ENCODE data around the gene MST1.

Gene MST1

DNA sequence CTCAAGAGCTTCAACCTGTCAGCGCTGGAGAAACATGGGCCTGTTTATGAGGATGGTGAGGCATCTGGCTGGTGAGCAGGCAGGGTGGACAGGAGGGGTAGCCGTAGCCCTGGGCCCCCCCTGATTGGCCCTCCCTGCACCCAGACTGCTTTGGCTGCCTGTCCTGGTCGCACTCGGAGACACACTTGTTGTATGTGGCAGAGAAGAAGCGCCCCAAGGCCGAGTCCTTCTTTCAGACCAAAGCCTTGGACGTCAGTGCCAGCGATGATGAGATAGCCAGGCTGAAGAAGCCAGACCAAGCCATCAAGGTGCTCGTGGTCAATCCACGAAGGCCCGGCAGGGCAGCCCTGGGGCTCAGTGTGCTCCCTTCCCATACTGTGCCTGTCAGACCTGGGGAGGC lies 13.4 kb downstream of the MST1 start:
- H3K4me3 ChIP-seq (ENCODE audit: low read depth, low read length): no peak overlapping the region
- TF ChIP-seq, protein P1, sequence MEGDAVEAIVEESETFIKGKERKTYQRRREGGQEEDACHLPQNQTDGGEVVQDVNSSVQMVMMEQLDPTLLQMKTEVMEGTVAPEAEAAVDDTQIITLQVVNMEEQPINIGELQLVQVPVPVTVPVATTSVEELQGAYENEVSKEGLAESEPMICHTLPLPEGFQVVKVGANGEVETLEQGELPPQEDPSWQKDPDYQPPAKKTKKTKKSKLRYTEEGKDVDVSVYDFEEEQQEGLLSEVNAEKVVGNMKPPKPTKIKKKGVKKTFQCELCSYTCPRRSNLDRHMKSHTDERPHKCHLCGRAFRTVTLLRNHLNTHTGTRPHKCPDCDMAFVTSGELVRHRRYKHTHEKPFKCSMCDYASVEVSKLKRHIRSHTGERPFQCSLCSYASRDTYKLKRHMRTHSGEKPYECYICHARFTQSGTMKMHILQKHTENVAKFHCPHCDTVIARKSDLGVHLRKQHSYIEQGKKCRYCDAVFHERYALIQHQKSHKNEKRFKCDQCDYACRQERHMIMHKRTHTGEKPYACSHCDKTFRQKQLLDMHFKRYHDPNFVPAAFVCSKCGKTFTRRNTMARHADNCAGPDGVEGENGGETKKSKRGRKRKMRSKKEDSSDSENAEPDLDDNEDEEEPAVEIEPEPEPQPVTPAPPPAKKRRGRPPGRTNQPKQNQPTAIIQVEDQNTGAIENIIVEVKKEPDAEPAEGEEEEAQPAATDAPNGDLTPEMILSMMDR (IDR thresholded peaks at IDR 0.05; ENCODE audit: insufficient read depth, low read length, missing control alignments): no peak
- POLR2A ChIA-PET: no interaction called here
- DNase-seq (ENCODE audit: low read depth, low spot score): no peak
- CTCF ChIA-PET: interaction anchor here (1.4 to 1.5 kb wide), 2 partner anchors 137 to 139 kb away, joined by 3 to 10 read pairs; no protein-coding TSS in a partner anchor

DNA sequence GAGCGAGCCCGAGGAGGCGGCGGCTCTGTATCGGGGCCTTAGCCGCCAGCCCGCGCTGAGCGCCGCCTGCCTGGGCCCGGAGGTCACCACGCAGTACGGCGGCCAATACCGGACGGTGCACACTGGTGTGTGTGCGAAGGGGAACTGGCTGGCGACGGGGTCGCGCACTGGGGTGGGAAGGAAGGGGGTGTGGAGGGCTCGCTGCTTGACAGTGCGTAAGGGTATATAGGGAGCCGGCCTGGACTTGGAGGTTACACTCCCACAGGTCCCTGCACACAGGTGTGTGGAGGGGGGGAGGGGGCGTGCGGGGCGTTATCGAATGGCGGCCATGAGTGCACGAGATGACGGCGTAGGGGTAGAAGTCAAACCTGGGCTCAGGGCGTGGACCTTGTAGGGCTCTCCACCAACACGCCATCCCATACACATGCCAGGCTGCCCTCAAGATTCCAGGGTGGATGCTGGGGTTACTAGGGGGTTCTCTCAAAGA lies 14.7 kb downstream of the MST1 start:
- TF ChIP-seq, protein P1 (IDR thresholded peaks at IDR 0.05; ENCODE audit: insufficient read depth, low read length, missing control alignments): peak; percentile 5
- DNase-seq (ENCODE audit: low read depth, low spot score): no peak
- CTCF ChIA-PET: interaction anchor here (1.5 kb wide), 1 partner anchor 135 kb away, joined by 10 read pairs; no protein-coding TSS in a partner anchor
- peak overlapping the region; percentile 83 for H3K4me3 ChIP-seq (ENCODE audit: low read depth, low read length)
- POLR2A ChIA-PET: no interaction called here

DNA sequence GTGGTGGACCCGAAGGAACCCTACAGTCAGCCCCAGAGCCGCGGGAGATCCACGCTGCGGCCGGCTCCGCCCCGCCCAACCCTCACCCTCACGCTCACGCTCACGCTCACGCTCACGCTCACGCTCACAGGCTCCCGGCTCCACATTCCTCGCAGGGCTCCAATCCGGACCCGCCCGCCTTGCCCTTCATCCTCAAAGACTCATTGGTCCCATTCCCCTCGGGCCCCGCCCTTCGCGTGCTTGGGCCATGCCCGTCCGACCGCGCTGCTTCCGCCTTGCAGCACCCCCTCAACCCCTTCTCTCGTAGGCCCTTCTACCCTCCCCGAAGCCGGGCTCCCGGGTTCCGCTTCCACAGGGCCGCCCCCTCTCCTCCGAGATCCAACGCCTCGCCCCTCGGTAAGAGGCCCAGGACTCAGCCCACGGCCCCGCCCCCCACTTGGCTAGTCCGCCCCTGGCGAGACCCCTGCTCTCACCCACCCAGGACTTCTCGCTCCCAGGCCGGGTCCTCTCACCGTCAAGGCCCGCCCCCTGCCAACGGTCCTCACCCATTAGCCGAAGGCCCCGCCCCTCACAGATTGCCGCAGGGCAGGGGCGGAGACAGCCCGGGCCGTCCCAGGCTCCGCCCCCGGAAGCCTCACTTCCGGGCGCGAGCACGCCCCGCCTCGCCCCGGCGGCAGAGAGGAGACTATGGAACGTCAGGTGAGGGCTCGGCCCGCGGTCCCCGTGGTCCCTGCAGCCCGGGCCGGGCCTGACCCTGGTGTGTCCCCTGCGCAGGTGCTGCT lies 15.4 kb downstream of the MST1 start, which contains the start of gene APEH:
APEH (plus strand) TSS at position 637 of the 782 bp plus-strand sequence; CDS start at position 688, 51 bp downstream.
- ChIA-PET CTCF (interaction anchor here (1.2 to 5.4 kb wide), 5 partner anchors 11 to 136 kb away, joined by 3 to 441 read pairs (median 29); partner anchors contain the start of gene BSN), POLR2A (interaction anchor here (1.7 kb wide), 1 partner anchor 134 kb away, joined by 8 read pairs; no protein-coding TSS in a partner anchor)
- DNase-seq (ENCODE audit: low read depth, low spot score): peak; percentile 78
- peak within 1 kb of the TSS; percentile 83 for H3K4me3 ChIP-seq (ENCODE audit: low read depth, low read length)
- TF ChIP-seq, protein P1 (IDR thresholded peaks at IDR 0.05; ENCODE audit: insufficient read depth, low read length, missing control alignments): no peak

DNA sequence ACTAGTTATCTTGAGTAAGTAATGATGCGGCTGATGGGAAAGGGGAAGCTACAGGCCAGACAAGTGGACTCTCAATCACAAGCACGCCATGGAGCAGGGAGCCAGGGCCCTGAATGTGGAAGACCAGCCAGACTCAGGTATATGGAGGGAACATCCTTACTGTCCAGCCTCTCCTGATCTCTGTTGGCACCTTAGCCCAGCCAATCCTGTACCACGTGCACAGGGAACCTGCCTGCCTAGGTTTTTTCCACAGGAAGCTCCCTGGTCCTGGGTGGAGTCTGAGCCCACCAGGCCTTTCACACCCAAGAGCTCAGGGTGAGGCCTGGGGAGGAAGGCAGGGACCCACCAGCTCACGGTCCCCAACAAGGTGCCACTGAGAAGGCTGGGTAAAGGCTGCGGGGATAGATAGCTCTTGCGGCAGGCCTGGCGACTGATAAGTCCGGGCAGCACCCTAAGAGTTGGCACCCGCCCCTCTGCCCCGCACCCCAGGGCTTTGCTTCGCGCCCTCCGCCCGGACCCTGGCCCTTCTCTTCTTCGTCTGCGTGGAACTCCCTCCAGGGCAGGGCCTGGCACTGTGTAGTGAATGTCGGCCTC lies 16.1 kb downstream of the MST1 start:
- DNase-seq (ENCODE audit: low read depth, low spot score): no peak
- TF ChIP-seq, protein P1 (IDR thresholded peaks at IDR 0.05; ENCODE audit: insufficient read depth, low read length, missing control alignments): no peak
- ChIA-PET POLR2A (interaction anchor here (1.7 kb wide), 1 partner anchor 133 kb away, joined by 8 read pairs; no protein-coding TSS in a partner anchor), CTCF (interaction anchor here (0.6 to 5.4 kb wide), 8 partner anchors 10 to 166 kb away, joined by 3 to 441 read pairs (median 7); partner anchors contain the start of gene BSN)
- H3K4me3 ChIP-seq (ENCODE audit: low read depth, low read length): peak overlapping the region; percentile 83

DNA sequence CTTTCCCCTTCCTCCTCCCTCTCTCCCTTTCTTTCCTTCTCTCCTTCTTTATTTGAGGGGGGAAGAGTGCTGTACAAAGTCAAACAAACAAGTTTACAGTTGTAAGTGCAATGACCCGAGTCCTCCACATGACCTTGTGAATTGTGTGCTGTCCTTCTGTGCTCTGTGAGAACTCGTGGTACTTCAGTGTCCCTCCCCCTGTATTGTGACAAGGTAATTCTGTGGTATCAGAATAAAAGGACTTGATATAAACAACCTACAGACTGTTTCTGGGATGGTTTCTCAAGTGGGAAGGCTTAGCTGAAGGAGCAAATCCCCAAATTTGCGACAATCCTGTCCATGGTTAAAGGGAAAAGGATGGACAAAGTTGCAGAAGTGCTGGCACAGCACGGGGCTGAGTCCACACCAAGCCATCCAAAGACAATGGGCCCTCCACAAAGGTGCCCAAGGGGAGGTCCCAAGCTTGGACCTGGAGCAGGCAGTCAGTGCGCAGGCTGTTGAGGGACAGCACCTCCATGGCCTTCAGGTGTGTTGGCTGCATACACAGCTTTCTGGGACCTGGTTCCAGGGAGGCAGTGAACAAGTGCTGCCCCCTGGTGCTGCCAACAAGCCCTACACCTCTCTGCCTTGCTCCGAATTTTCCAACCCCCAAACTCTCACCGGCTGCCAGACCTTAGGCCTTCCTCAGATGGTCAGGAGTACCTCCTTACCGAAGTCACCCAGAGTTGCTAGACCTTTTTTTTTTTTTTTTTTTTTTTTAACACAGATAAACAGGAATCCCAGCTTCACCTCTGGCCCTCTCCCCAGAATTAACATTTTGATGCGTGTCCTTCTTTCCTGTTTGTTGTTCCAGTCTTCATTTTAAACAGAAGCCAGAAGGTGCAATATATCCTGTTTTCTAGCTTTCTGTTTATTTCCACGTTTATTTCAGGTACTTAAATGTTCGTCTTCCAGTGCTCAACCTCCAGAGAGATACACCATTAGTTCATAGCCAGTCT lies 17.7 kb downstream of the MST1 start:
- H3K4me3 ChIP-seq (ENCODE audit: low read depth, low read length): no peak overlapping the region
- POLR2A ChIA-PET: interaction anchor here (1.0 kb wide), 1 partner anchor 132 kb away, joined by 7 read pairs; no protein-coding TSS in a partner anchor
- DNase-seq (ENCODE audit: low read depth, low spot score): no peak
- TF ChIP-seq, protein P1 (IDR thresholded peaks at IDR 0.05; ENCODE audit: insufficient read depth, low read length, missing control alignments): peak; percentile 89
- CTCF ChIA-PET: interaction anchor here (0.9 to 5.4 kb wide), 41 partner anchors 8 to 575 kb away, joined by 3 to 441 read pairs (median 5); partner anchors contain the start of genes BSN and DAG1

Data from AG04449 (cell line).